SKM-1 treated with dmso at 0.1 percent for 144 hours (cell line): ENCODE measurements around the gene SPEG.

Experiments used
- DNase-seq: peaks from one replicate; lab custom pipeline; 2025; ENCODE audit not compliant: unreplicated experiment; lab: John Stamatoyannopoulos, UW

Gene SPEG

GRCh38 chr2:219475697-219476651 lies 41.3 kb downstream of the SPEG start:
- peak; percentile 15 for DNase-seq

GRCh38 chr2:219476652-219477151 lies 42.1 kb downstream of the SPEG start:
- DNase-seq, result no peak

- no peak for DNase-seq
Observed at GRCh38 chr2:219477179-219477578, 42.5 kb downstream of the SPEG start.

GRCh38 chr2:219477815-219478214 lies 43.2 kb downstream of the SPEG start:
- no peak for DNase-seq

- DNase-seq, result no peak
Observed at GRCh38 chr2:219478916-219479315, 44.3 kb downstream of the SPEG start.

- DNase-seq, result no peak
Observed at GRCh38 chr2:219480004-219480403, 45.4 kb downstream of the SPEG start.

- no peak for DNase-seq
Observed at GRCh38 chr2:219482674-219483405, 48.2 kb downstream of the SPEG start.

GRCh38 chr2:219483451-219484342 lies 49.1 kb downstream of the SPEG start:
- DNase-seq, result no peak

GRCh38 chr2:219484343-219485200 lies 49.9 kb downstream of the SPEG start:
- no peak for DNase-seq

GRCh38 chr2:219485201-219485580 lies 50.5 kb downstream of the SPEG start:
- DNase-seq, result no peak

GRCh38 chr2:219486380-219486959 lies 51.8 kb downstream of the SPEG start:
- no peak for DNase-seq

- DNase-seq, result no peak
Observed at GRCh38 chr2:219488149-219488843, 53.7 kb downstream of the SPEG start.

- DNase-seq, result no peak
Observed at GRCh38 chr2:219488844-219489194, 54.2 kb downstream of the SPEG start.

GRCh38 chr2:219489315-219489714 lies 54.7 kb downstream of the SPEG start:
- no peak for DNase-seq

- DNase-seq, result no peak
Observed at GRCh38 chr2:219490186-219490585, 55.5 kb downstream of the SPEG start.

GRCh38 chr2:219490600-219491130 lies 56.0 kb downstream of the SPEG start:
- no peak for DNase-seq

- DNase-seq, result no peak
Observed at GRCh38 chr2:219491278-219491963, 56.8 kb downstream of the SPEG start.

- no peak for DNase-seq
Observed at GRCh38 chr2:219492575-219492974, 57.9 kb downstream of the SPEG start.
